ENCODE measurements around the gene CDC45.
A peak's percentile ranks its signal among the peaks of the same experiment; 100 is the strongest.

Gene CDC45

DNA sequence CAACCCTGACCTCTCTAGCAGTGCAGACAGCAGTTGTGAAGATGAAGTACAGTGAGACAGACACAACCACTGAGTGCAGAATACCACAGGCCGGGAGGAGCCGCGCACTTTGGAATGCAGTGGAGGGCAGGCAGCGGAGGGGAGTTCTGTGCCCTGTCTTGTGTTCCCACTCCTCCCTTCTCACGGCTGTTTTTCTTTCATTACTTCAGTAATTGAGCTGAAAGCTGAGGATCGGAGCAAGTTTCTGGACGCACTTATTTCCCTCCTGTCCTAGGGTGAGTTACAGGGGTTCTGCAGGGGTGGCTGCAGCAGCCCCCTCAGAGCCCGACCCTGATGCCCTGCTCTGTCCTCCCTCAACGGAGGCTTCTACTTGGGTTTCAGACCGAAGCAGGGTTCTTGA is 38.9 kb downstream of the CDC45 start:
- TF ChIP-seq, protein P1, sequence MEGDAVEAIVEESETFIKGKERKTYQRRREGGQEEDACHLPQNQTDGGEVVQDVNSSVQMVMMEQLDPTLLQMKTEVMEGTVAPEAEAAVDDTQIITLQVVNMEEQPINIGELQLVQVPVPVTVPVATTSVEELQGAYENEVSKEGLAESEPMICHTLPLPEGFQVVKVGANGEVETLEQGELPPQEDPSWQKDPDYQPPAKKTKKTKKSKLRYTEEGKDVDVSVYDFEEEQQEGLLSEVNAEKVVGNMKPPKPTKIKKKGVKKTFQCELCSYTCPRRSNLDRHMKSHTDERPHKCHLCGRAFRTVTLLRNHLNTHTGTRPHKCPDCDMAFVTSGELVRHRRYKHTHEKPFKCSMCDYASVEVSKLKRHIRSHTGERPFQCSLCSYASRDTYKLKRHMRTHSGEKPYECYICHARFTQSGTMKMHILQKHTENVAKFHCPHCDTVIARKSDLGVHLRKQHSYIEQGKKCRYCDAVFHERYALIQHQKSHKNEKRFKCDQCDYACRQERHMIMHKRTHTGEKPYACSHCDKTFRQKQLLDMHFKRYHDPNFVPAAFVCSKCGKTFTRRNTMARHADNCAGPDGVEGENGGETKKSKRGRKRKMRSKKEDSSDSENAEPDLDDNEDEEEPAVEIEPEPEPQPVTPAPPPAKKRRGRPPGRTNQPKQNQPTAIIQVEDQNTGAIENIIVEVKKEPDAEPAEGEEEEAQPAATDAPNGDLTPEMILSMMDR (IDR thresholded peaks at IDR 0.05): no peak
- Mint-ChIP-seq H3K27me3 (ENCODE audit: low read depth, poor library complexity) (peaks cover 30% of the 10 kb centered on the region), H3K36me3 (ENCODE audit: low read depth) (peaks cover 25% of the 10 kb centered on the region), H3K27ac (peak overlapping the region; percentile 93), H3K4me1 (peaks cover 13% of the 10 kb centered on the region), H3K9me3 (peaks cover 4% of the 10 kb centered on the region), H3K4me3 (no peak overlapping the region)
- DNase-seq: no peak

DNA sequence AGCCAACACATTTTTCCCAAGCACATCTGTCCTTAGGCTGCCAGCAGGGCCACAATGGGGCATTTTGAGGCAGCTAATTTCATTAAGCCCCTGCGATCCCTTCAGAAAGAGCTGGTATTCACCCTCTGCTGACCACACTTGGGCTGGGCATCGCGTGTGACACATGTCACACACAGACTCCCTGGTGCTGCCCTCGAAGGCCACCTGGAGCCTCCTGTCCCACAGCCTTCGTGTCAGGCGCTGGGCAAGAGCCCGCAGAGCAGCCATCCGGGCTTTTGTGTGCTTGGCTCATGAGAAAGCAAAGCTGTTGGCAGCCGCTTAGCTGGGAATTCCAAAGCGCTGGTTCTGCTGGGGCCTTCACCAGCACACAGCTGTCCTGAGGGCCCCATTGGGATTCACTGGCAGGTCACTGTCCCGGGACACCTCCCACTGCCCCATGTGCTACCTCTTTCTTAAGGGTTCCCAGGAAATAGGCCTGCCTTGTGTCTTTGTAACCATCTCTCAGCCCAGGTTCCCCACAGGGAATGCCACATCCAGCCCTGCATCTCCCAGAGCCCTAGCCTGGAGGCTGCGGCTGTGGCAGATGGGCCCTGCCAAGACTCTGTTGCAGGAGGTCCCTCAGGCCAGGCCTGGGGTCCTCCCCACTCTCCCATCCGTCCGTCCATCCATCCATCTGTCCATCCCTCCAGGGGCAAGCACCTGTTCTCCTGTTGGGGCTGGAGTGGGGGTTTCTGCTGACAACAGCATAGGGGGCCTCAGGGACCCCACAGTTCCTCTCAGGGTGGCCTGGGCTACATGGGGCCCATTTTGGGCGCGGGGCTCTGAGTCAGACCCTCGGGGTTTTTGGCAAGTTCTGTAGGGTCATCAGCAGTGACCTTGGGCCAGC is 39.6 kb downstream of the CDC45 start:
- Mint-ChIP-seq H3K36me3 (ENCODE audit: low read depth) (peaks cover 18% of the 10 kb centered on the region), H3K27ac (peak overlapping the region; percentile 93), H3K27me3 (ENCODE audit: low read depth, poor library complexity) (peaks cover 37% of the 10 kb centered on the region), H3K4me3 (no peak overlapping the region), H3K9me3 (no peaks in the 10 kb centered on the region), H3K4me1 (peaks cover 13% of the 10 kb centered on the region)
- no peak for DNase-seq
- TF ChIP-seq, protein P1 (IDR thresholded peaks at IDR 0.05): no peak

DNA sequence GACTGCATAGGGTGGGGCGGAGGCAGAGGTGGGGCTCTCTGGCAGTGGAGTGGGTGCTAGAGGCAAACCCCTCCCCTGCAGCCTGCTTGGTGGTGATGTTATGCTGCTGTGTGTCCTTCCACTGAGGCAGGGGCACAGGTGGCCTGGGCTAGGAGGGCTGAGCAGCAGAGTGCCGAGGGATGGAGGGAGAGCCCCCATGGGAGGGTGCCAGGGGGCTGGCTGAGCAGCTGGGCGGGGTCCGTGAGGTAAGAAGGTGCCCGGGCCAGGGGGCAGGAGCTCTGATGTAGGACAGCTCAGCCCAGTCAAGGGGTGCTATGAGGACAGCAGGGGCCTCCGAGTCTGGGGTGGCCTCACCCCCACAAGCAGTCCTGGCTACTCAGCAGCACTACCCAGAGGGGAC is 40.3 kb downstream of the CDC45 start:
- DNase-seq: no peak
- H3K4me1 Mint-ChIP-seq: peaks cover 17% of the 10 kb centered on the region
- peaks cover 44% of the 10 kb centered on the region for H3K27me3 Mint-ChIP-seq (ENCODE audit: low read depth, poor library complexity)
- TF ChIP-seq, protein P1 (IDR thresholded peaks at IDR 0.05): no peak
- no peak overlapping the region for H3K4me3 Mint-ChIP-seq
- no peaks in the 10 kb centered on the region for H3K9me3 Mint-ChIP-seq
- H3K27ac Mint-ChIP-seq: no peak overlapping the region
- H3K36me3 Mint-ChIP-seq (ENCODE audit: low read depth): peaks cover 13% of the 10 kb centered on the region

DNA sequence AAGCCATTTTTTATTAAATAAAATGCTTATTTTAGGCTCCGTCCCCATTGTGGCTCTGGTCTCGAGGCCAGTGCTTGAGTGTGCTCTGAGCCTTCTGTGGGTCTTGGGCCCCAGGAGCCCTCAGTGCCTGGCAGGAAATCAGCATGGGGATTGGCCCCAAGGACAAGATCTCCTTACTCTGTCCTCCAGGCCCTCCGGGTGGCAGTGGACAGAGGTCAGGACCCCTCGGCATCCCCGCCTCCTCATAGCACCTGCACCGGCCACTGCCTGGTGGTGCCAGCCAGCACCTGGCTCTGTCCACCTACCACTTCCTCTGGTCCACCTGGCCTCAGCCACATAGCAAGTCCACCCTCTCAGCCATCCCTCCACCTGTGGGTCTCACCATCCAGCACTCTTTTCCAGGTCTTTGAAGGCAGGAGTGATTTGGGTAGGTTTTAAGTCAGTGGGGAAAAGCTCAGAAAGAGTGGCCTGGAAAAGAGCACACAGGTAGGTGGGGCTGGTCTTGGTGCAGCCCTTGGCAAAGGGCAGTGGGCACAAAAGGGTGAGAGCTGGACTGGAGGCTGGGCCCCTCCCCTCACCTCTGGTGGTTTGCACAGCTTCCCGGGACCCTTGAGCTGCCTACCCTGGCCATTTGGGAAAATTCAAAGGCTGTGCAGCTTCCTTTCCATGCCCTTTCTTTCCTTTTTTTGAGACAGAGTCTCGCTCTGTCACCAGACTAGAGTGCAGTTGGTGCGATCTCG is 41.0 kb downstream of the CDC45 start:
- Mint-ChIP-seq H3K27ac (no peak overlapping the region), H3K4me3 (no peak overlapping the region), H3K27me3 (ENCODE audit: low read depth, poor library complexity) (peaks cover 51% of the 10 kb centered on the region), H3K9me3 (no peaks in the 10 kb centered on the region), H3K4me1 (peaks cover 18% of the 10 kb centered on the region), H3K36me3 (ENCODE audit: low read depth) (peaks cover 9% of the 10 kb centered on the region)
- TF ChIP-seq, protein P1 (IDR thresholded peaks at IDR 0.05): no peak
- no peak for DNase-seq

DNA sequence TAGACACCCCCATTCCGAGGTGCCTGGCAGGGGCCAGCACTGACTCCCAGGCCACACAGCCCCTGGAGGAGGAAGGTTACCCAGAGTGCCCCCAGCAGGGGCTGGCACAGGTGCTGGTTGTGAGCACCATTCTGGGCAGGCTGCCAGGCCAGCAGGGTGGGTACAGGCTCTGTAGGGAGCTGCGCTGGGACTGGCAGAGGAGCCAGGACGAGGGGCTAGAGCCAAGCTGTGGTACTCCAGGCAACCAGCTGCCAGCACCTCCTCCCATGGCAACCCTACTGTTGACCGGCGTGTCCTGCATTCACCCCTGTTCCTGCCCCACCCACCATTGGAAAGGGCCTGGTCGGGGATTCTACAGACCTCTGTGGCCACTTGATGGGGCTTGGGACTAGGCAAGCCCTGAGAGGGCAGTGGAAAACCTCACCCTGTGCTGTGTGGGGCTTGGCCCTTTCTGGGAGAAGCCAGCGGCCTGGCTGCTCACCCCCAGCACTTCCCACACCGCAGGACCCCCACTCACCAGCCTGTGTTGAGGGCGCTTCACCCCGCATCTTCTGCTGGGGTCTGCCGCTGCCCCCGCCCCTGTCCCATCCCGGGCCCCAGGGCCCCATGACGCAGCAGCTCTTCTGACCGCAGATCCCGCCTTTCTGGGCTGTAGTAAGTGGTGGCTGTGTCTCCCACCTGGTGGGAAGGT is 42.6 kb downstream of the CDC45 start:
- Mint-ChIP-seq H3K36me3 (ENCODE audit: low read depth) (peaks cover 8% of the 10 kb centered on the region), H3K4me1 (peaks cover 21% of the 10 kb centered on the region), H3K9me3 (no peaks in the 10 kb centered on the region), H3K27ac (no peak overlapping the region), H3K4me3 (peak overlapping the region; percentile 65), H3K27me3 (ENCODE audit: low read depth, poor library complexity) (peaks cover 65% of the 10 kb centered on the region)
- no peak for DNase-seq
- TF ChIP-seq, protein P1 (IDR thresholded peaks at IDR 0.05): no peak

Measured in nephron progenitor cell (in vitro differentiated cells).